ENCODE measurements around the gene TNNT1.
A peak's percentile ranks its signal among the peaks of the same experiment; 100 is the strongest.
"Not testable (repeated sequence)": the region's sequence is repeated elsewhere in the genome, so short reads cannot be mapped to it uniquely, and the experiment has no call there.

TNNT1 gene

DNA sequence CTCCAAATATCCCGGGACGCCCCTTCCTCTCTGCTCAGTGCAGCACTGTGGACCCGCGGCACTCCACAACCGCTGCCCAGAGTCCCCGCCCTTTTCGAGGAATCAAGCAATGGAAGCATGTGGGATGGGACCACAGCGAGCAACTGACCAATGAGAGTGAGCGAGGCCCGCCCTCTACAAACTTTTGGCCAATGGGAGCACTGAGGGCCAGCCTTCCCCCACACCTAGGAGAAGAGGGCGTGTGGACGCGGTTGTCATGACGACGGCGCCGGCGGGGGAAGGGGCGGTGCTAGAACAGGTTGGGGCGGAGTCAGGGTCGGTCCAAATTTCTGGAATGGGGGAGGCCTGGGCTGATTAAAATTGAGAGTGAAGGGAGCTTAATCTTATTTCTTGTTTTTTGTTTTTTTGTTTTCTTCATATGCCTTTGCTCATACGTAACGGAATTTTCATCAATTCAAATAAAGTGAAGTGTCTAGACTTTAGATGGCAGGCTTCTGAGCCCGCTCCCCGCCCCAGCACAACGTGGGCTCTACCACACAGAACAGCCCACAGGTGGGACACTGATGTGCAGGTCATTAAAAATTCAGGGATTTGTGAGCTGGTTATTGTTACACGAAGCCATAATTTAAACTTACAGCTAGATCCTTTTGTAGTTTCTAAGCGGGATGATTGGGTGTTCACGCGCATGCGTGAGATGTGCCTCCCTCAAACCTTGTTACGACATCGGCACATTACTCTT, 17.7 kb upstream of the TNNT1 start, which contains the start of gene DNAAF3:
TSS of gene DNAAF3 (minus strand) at position 84 of the 739 bp plus-strand sequence. CDS start 200 bp downstream, outside the sequence.
- peak; percentile 99 for DNase-seq

DNA sequence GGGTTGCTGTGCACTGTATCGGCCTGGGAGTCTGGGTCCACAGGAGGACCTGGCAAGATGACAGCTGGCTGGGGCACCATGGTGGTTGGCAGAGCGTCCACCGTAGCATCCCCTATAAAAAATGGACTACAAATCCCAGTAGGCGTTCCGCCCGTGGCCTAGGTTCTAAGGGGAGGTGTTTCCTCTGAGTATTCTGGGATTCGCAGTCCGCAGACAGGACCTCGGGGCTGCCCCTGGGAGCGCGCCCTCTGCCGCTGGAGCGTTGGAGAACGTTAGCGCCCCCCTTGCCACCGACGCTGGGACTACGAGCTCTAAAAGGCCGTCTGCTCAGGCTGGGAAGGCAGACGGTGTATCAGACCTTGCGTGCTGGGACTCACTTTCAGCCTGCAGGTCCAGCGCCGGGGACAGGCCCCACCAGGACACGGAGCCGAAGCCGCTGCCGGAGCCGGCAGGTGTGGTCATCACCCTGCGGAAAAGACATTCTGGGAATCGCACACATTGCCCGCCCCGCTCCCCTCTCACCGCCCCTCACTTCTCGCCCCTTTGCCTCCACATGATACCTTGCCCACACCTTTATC, 17.0 kb upstream of the TNNT1 start:
- DNase-seq: peak; percentile 89

DNA sequence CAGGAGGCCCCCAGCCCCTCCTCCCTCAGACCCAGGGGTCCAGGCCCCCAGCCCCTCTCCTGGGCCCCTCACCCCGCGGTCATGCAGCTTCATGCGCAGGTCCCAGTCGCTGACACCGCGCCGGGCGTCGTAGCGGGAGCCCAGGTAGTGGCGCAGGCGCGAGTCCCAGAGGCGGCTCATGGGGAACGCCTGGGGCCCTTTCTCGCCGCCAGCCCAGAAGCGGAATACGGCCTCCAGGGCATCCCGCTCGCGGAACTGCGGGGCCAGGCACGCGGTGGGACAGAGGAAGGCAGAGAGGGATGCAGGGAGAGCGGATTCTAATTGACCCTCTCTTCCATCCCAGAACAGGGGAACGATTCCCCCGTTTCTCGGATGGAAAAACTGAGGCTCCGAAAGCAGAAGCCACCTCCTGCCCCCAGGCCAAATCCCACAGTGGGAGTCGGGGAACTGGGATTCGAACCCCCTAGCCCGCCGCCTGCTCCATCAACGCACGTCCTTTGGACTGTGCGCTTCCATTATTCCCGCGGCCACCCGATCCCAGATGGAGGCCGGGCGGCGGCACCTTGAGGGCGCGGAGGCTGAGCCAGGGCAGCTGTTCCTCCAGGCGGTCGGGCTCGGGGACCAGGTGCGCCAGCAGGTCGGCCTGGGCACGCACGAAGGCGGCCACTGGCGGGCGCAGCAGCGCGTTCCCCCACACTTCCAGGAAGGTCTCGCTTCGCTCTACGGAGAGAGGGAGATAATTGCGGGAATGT, 12.7 kb upstream of the TNNT1 start:
- DNase-seq: no peak

DNA sequence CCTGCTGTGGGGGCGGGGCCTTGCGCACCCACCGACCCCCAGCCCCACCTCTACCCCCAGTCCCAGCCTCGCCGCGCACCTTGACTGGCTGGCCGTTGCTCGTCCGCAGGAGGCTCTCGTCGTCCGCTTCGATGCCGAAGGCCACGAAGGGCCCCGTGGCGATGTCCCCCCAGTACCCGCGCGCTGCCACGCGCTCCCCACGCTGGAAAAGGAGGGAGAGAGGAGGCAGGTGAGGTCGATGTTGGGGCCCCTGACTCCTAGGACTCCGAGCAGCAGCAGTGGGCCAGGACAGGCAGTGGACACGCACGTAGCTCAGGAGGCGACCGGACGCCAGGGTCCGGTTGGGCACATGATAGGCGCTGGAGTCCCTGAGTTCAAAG, 12.0 kb upstream of the TNNT1 start:
- no peak for DNase-seq

DNA sequence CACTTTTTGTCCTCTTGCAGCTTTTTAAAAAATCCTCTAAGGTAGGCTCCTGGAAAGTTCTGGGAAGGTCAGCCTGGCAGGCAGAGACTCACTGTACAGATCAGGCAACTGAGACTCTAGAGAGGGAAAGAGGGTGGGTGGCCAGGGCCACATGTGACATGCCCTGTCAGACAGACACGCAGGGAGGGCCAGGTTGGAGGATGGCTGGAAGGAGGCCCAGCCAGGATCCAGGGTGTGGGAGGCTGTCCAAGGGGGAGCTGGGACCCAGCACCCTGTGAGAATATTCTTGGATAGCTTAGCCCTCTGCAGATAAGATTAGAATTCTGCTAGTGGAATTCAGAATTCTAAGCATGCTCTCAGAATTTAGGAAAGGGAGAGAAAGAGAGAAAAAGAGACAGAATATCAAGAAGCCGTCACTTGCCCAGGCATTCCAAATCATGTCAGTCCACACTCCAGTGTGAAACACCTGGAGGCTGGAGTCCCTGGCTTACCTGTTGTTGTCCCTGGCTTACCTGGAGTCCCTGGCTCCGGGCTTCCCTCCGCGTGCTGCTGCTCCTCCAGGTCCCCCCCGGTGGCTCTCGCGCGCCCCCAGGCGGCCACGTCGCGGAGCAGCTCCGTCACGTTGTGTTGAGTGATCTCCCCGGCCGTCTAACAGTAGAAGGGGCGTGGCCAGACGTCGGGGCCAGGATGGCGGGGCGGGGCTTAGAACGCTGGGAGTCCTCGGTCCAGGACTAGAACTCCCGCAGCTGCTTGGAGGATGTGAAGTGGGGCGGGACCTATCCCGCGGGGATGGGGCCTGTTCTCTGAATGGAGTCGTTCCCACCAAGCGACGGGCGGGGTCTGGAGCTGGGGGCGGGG, 11.4 kb upstream of the TNNT1 start:
- DNase-seq: peak; percentile 92

DNA sequence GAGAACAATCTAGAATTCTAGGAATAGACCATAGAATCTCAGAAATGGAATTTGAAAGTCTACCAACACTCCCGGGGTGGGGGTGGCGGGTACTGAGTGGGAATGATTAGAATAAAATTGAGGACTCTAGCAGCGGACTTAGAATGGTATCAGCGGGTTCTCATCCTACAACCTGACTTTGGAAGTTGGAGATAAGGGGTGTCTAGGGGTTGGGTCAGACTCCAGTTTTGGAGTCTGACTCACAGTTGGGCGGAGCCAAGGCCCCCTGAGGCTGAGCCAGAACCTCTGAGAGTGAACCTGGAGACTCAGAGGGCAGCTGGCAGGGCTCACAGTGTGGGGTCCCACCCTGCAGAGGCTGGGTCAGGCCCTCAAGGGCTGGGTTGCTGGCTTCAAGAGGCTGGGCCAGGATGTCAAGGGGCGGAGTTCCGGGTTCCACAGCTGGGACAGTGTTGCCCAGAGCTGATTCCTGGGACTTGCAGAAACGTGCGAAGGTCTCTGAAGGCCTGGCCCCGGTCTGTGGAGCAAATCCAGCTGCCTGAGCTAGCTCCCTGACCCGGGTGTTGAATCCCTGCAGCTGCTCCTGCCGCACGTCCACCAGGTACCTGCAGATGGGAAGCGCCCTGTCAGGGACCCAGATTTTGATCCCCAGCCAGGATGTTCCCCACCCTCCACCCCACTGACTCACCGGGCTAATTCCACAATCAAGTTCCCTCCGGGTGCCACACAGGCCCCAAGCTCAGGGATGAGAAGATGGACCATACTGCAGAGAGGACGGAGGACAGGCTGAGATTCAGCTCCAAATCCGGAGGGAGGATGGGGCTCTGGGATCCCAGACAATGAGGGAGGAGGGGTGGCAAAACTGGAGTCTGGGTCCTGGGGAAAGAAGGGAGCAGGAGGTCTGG, 10.1 kb upstream of the TNNT1 start:
- no peak for DNase-seq

DNA sequence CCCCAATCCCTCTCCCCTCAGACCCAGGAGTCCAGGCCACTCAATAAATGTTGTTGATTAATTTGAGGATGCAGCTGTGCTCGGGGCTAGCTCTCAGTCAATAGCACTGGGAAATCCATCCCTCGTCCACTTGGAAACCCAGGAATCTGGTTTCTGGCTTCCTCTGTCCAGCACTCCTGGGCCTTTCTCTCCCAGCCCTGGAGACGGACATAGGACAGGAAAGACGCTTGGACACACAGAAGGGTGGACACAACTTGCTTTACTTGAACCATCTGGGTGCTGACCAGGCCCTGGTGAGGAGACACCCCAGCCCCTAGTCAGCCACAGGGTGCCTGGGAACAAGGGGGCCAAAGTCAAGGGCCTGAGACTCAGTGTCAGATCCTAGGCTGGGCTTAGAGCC, 9.4 kb upstream of the TNNT1 start:
- no peak for DNase-seq

DNA sequence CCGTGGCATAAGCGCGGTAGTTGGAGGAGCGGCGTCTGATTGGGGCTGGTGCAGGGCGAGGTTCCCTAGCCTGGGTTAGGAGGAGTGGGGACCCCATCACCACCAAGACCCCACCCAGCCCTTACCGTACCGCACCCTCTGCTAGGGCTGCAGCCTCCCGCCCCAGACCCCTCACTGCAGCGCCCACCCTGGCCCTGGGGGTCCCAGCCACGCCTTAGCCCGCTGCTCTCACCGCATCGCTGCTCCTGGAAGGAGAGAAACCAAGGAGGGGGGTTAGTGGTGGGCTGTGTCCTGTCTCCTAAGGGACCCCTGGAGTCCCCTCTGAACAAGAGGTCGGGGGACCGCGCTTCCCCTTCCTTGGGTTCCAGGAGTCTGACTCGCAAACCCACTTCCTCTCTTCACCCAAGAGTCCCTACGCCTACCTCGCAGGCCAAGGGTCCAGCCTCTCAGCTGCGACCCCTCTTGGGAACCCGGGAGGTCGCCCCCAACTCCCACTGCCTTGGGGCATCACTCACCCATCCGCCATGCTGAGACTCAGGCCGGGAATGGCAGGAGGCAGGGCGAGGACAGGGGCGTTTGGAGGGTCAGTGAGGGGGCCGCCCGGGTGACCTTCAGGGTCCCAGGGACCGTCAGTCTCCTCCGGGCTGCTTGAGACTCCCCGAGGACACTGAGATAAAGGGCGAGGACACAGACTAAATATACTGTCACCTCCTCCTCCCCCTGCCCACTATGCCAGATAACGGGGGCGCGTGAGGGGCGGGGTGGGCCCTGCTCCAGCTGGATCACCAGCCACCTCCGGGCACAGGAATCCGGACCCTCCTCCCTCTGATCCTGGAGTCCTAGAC, 8.3 kb upstream of the TNNT1 start, which contains the start of gene TNNI3:
TSS of gene TNNI3 (minus strand) at position 669 of the 845 bp plus-strand sequence. CDS start at position 526, 143 bp downstream.
- no peak for DNase-seq

DNA sequence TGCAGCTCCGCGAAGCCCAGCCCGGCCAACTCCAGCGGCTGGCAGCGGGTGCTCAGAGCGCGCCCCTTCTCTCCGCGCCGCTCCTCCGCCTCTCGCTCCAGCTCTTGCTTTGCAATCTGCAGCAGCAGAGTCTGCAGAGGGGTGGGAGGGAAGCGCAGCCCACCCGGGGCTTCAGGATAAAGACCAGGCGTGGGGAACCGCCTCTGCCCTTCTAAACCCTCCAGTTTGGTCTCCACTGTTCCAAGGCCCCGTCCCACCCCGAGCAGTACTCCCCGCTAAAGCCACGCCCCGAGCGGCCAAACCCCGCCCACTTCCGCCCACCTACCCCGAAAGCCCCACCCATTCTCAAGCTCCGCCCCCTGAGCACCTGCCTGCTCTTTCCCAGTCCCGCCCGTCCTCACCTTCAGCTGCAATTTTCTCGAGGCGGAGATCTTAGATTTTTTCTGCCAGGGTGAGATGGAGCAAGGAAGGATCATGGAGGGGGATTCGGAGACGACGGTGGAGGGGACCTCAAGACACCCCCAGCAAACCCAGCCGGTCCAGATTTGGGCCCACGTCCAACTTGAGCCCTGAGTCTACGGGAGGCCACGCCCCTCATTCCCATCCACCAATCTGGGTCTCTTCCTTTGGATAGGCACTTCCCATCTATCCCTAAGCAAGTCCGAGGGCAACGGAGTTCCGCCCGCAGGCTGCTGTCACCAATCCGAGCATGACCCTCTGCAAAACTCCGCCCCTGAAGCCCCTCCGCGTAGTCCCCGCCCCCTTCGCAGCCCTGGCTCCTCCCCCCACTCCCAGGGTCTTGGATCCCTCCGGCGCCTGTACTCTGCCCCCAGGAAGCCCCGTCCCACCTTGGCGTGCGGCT, 7.4 kb upstream of the TNNT1 start:
- peak; percentile 68 for DNase-seq

DNA sequence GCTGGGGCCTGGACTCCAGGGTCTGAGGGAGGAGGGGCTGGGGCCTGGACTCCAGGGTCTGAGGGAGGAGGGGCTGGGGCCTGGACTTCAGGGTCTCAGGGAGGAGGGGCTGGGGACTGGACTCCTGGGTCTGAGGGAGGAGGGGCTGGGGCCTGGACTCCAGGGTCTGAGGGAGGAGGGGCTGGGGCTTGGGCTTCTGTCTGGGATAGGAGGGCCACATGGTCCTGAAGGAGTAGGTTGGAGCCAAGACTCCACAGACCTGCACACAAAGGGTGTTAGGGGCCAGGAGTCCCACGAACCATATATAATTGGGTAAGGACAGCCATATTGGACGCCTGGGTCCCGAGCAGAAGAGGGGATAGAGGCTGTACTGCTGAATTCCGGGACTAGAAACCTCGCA, 6.8 kb upstream of the TNNT1 start:
- DNase-seq: not testable (repeated sequence)

DNA sequence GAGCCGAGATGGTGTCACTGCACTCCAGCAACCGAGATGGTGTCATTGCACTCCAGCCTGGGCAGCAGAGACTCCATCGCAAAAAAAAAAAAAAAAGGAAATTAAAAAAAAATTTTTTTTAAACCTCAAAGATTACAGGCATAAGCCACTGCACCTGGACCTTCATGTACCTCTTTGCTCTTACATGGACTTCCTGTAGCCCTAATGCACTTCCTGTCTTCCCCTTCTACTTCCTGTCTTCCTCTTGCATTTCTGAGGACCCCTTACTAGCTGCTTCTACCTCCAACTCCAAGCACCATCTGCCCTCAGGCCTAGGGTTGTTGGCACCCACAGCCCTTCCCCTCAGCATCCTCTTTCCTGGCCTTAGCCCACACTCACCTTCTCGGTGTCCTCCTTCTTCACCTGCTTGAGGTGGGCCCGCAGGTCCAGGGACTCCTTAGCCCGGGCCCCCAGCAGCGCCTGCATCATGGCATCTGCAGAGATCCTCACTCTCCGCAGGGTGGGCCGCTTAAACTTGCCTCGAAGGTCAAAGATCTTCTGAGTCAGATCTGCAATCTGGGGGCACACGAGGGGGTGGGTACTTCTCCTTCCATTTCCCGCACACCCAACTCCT, 4.8 kb upstream of the TNNT1 start:
- DNase-seq: no peak

DNA sequence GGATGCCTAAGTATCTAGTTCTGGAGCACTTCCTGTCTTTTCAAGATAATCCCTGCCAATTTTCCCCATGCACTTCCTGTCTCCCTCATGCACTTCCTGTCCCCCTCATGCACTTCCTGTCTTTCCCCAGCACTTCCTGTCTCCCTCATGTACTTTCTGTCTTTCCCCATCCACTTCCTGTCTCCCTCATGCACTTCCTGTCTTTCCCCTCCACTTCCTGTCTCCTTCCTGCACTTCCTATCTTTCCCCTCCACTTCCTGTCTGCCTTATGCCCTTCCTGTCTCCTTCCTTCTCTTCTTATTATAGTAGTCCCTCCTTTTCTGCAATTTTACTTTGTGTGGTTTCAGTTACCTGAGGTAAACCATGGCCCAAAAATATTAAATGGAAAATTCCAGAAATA, 3.0 kb upstream of the TNNT1 start:
- DNase-seq: no peak

DNA sequence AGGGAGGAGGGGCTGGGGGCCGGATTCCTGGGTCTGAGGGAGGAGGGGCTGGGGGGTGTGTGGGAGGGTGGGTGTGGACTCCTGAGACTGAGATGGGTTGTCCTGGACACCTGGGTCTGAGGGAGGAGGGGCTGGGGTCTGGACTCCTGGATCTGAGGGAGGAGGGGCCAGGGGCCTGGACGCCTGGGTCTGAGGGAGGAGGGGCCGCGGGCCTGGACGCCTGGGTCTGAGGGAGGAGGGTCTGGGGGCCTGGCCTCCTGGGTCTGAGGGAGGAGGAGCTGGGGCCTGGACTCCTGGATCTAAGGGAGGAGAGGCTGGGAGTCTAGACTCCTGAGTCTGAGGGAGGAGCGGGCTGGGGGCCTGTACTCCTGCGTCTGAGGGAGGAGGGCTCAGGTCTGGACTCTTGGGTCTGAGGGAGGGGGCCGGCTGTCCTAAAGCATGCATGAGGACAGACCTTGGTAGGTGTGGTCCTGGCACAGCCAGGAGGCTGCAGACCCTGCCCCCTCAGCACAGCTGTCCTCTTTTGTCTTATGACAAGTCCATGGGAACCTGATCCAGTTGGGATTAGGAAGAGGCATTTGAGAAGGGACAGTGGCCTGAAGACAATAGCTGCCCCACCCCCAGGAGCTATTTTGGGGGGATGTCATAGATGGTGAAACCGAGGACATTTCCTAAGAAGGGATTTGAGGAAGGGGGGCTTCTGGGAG, 1.3 kb downstream of the TNNT1 start:
- DNase-seq: no peak

DNA sequence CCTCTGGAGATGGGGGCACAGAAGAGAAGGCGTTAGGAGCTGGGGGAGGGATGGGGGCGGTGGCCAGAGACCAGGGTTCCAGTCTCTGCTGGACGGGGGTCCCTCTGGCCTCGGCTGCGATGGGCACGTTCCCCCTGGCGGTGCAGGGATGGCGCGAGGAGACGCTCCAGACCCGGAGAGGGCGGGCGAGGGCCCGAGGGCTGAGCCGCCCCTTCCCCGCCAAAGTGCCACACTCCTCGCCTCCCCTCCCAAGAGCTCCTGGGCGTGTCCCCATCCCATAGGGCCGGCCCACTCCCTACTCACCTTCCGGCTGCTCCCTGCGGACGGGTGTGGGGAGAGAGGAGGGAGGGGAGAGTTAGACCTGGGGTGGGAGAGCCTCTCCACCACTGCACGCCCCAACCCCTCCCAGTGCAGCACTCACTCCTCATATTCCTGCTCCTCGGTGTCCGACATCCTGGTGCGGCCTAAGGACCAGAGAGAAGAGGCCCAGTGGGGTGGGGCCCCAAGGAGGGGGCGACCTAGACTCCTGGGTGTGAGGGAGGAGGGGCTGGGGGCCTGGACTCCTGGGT, 2.2 kb downstream of the TNNT1 start:
- peak; percentile 74 for DNase-seq

DNA sequence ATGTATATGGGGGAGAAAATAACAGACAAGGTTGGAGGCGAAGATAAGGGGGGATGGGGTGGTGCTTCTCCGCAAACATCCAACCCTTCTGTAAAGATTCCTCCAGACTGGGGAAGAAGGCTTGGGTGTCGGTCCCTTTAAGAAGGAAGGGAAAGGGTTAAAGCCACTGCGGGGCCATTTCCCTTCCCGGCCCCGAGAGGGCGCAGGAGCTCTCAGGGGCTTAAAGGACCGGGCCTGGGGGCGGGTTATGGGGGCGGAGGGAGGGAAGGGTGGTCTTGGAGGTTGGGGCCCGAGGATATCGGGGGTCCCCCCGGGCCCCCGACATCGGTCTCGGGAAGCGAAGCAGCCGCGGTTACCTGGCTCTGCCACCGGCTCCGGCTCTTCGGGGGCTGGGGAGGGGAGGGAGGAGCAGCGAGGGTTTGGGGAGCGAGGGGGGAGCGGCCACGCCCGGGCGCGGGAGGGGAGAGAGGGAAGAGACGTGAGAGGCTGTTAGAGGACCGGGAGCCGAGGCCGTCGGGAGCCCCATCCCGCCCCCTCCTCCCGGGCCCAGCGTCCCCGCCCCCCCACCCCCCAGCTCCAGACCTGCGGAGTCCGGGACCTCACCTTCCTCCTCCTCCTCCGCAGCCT, 2.8 kb downstream of the TNNT1 start:
- DNase-seq: peak; percentile 51

DNA sequence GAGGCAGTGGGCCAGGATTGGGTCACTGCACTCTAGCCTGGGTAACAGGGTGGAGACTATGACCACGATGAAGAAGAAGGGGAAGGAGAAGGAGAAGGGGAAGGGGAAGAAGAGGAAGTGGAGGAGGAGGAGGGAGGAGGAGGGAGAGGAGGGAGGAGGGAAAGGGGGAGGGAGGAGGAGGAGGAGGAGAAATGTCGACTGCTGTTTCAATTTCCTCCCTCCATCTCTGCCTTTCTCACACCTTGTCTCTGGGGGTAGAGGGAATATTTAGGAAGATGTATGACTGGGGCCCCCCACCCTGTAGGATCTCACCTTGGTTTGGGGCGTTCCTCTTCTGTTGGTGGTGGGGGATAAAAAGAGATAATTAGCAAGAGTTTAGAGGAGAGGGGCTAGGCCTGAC, 3.8 kb downstream of the TNNT1 start:
- DNase-seq: no peak

DNA sequence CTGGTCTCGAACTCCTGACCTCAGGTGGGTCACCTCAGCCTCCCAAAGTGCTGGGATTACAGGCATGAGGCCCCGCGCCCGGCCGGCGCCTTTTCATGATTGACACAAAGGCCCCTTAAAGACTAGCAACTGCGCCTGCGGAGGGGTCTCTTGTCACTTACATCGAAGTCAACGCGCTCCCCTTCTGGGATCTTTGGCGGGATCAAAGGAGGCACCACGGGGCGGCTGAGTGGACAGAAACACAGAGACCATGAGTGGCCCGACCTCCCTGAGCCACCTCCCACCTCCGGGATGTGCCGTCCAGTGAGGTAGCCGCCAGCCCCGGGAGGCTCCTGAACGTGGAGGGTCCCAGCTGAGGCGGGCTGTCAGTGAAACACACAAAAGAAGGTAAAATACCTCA, 7.3 kb downstream of the TNNT1 start:
- DNase-seq: no peak

DNA sequence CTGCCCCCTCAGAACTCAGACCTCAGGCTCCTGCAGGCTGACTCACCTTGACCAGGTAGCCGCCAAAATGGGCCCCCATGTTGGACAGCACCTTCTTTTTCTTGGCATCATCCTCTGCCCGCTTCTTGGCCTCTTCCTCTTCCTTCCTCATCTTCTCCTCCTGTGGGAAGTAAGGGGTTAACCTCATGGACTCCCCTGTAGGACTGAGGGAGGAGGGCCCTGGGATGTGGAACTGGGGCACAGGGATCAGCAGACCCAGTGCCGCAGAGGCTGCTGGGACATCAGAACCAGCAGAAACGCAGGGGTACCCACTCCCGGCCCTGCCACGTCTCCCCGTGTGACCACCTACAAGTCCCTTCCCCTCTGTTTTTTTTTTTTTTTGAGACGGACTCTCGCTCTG, 11.1 kb downstream of the TNNT1 start:
- no peak for DNase-seq

Data from NCI-H1105 treated with DMSO at 0.1 percent for 48 hours (cell line).